ENCODE measurements around the gene MATN4.
A peak's percentile ranks its signal among the peaks of the same experiment; 100 is the strongest.
"Not testable (repeated sequence)": the region's sequence is repeated elsewhere in the genome, so short reads cannot be mapped to it uniquely, and the experiment has no call there.

MATN4 gene

GRCh38 chr20:45308117-45308778, at the start of gene MATN4:
TSS of gene MATN4 (minus strand) at chr20:45308299. CDS start at chr20:45305582, 2,717 bp downstream.
- Histone ChIP-seq H3K4me1 (ENCODE audit: insufficient read depth, low read length) (no peaks in the 10 kb centered on the region), H3K36me3 (ENCODE audit: insufficient read depth, low read length) (no peaks in the 10 kb centered on the region), H3K4me3 (ENCODE audit: low read length) (no peak within 1 kb of the TSS), H3K27me3 (ENCODE audit: insufficient read depth, low read length) (peaks cover 27% of the 10 kb centered on the region), H3K9me3 (ENCODE audit: low read length) (no peaks in the 10 kb centered on the region), H2AFZ (ENCODE audit: low read depth, low read length) (no peak within 1 kb of the TSS)

GRCh38 chr20:45355209-45356084, 47.3 kb upstream of the MATN4 start:
- Histone ChIP-seq H3K36me3 (ENCODE audit: insufficient read depth, low read length) (no peaks in the 10 kb centered on the region), H2AFZ (ENCODE audit: low read depth, low read length) (no peak overlapping the region), H3K27me3 (ENCODE audit: insufficient read depth, low read length) (peaks cover 4% of the 10 kb centered on the region), H3K4me1 (ENCODE audit: insufficient read depth, low read length) (no peaks in the 10 kb centered on the region), H3K4me3 (ENCODE audit: low read length) (no peak overlapping the region), H3K9me3 (ENCODE audit: low read length) (no peaks in the 10 kb centered on the region)

GRCh38 chr20:45354423-45355208, 46.5 kb upstream of the MATN4 start:
- Histone ChIP-seq H3K4me1 (ENCODE audit: insufficient read depth, low read length) (no peaks in the 10 kb centered on the region), H3K27me3 (ENCODE audit: insufficient read depth, low read length) (peaks cover 5% of the 10 kb centered on the region), H3K36me3 (ENCODE audit: insufficient read depth, low read length) (no peaks in the 10 kb centered on the region), H3K9me3 (ENCODE audit: low read length) (no peaks in the 10 kb centered on the region), H2AFZ (ENCODE audit: low read depth, low read length) (no peak overlapping the region), H3K4me3 (ENCODE audit: low read length) (no peak overlapping the region)

- no peak overlapping the region for H2AFZ ChIP-seq (ENCODE audit: low read depth, low read length)
- peaks cover 5% of the 10 kb centered on the region for H3K27me3 ChIP-seq (ENCODE audit: insufficient read depth, low read length)
- no peaks in the 10 kb centered on the region for H3K4me1 ChIP-seq (ENCODE audit: insufficient read depth, low read length)
- H3K36me3 ChIP-seq (ENCODE audit: insufficient read depth, low read length) = no peaks in the 10 kb centered on the region
- H3K9me3 ChIP-seq (ENCODE audit: low read length) = no peaks in the 10 kb centered on the region
- H3K4me3 ChIP-seq (ENCODE audit: low read length) = no peak overlapping the region
Measured at GRCh38 chr20:45353746-45354145, 45.6 kb upstream of the MATN4 start.

- peaks cover 7% of the 10 kb centered on the region for H3K27me3 ChIP-seq (ENCODE audit: insufficient read depth, low read length)
- peaks cover 1% of the 10 kb centered on the region for H3K4me1 ChIP-seq (ENCODE audit: insufficient read depth, low read length)
- H3K4me3 ChIP-seq (ENCODE audit: low read length) = no peak overlapping the region
- H3K36me3 ChIP-seq (ENCODE audit: insufficient read depth, low read length) = no peaks in the 10 kb centered on the region
- no peak overlapping the region for H2AFZ ChIP-seq (ENCODE audit: low read depth, low read length)
- no peaks in the 10 kb centered on the region for H3K9me3 ChIP-seq (ENCODE audit: low read length)
Measured at GRCh38 chr20:45352729-45353128, 44.6 kb upstream of the MATN4 start.

GRCh38 chr20:45350795-45351194, 42.7 kb upstream of the MATN4 start:
- Histone ChIP-seq H3K27me3 (ENCODE audit: insufficient read depth, low read length) (peaks cover 25% of the 10 kb centered on the region), H3K4me1 (ENCODE audit: insufficient read depth, low read length) (peaks cover 11% of the 10 kb centered on the region)
- not testable (repeated sequence) for H3K36me3 ChIP-seq (ENCODE audit: insufficient read depth, low read length); H3K4me3 ChIP-seq (ENCODE audit: low read length); H3K9me3 ChIP-seq (ENCODE audit: low read length); H2AFZ ChIP-seq (ENCODE audit: low read depth, low read length)

- Histone ChIP-seq H3K4me1 (ENCODE audit: insufficient read depth, low read length) (peaks cover 11% of the 10 kb centered on the region), H3K9me3 (ENCODE audit: low read length) (no peaks in the 10 kb centered on the region), H2AFZ (ENCODE audit: low read depth, low read length) (no peak overlapping the region), H3K4me3 (ENCODE audit: low read length) (no peak overlapping the region), H3K27me3 (ENCODE audit: insufficient read depth, low read length) (peaks cover 27% of the 10 kb centered on the region), H3K36me3 (ENCODE audit: insufficient read depth, low read length) (no peaks in the 10 kb centered on the region)
Measured at GRCh38 chr20:45350217-45350616, 42.1 kb upstream of the MATN4 start.

- H3K4me1 ChIP-seq (ENCODE audit: insufficient read depth, low read length) = peaks cover 19% of the 10 kb centered on the region
- H3K4me3 ChIP-seq (ENCODE audit: low read length) = peak within 1 kb of the TSS; percentile 42
- H3K9me3 ChIP-seq (ENCODE audit: low read length) = no peaks in the 10 kb centered on the region
- peaks cover 25% of the 10 kb centered on the region for H3K27me3 ChIP-seq (ENCODE audit: insufficient read depth, low read length)
- peak within 1 kb of the TSS; percentile 32 for H2AFZ ChIP-seq (ENCODE audit: low read depth, low read length)
- no peaks in the 10 kb centered on the region for H3K36me3 ChIP-seq (ENCODE audit: insufficient read depth, low read length)
Measured at GRCh38 chr20:45347936-45348778, 40.1 kb upstream of the MATN4 start, which contains the start of gene SDC4. TSS of gene SDC4 (minus strand) at chr20:45348424. CDS start at chr20:45348384, 40 bp downstream.

- Histone ChIP-seq H3K27me3 (ENCODE audit: insufficient read depth, low read length) (peaks cover 25% of the 10 kb centered on the region), H2AFZ (ENCODE audit: low read depth, low read length) (peak overlapping the region; percentile 32), H3K4me3 (ENCODE audit: low read length) (peak overlapping the region; percentile 42), H3K9me3 (ENCODE audit: low read length) (no peaks in the 10 kb centered on the region), H3K4me1 (ENCODE audit: insufficient read depth, low read length) (peaks cover 25% of the 10 kb centered on the region), H3K36me3 (ENCODE audit: insufficient read depth, low read length) (no peaks in the 10 kb centered on the region)
Measured at GRCh38 chr20:45347297-45347935, 39.3 kb upstream of the MATN4 start.

- no peak overlapping the region for H2AFZ ChIP-seq (ENCODE audit: low read depth, low read length)
- H3K27me3 ChIP-seq (ENCODE audit: insufficient read depth, low read length) = peaks cover 25% of the 10 kb centered on the region
- no peaks in the 10 kb centered on the region for H3K9me3 ChIP-seq (ENCODE audit: low read length)
- peaks cover 31% of the 10 kb centered on the region for H3K4me1 ChIP-seq (ENCODE audit: insufficient read depth, low read length)
- H3K36me3 ChIP-seq (ENCODE audit: insufficient read depth, low read length) = no peaks in the 10 kb centered on the region
- no peak overlapping the region for H3K4me3 ChIP-seq (ENCODE audit: low read length)
Measured at GRCh38 chr20:45346851-45347250, 38.8 kb upstream of the MATN4 start.

GRCh38 chr20:45346291-45346718, 38.2 kb upstream of the MATN4 start:
- Histone ChIP-seq H3K4me1 (ENCODE audit: insufficient read depth, low read length) (peaks cover 36% of the 10 kb centered on the region), H3K27me3 (ENCODE audit: insufficient read depth, low read length) (peaks cover 25% of the 10 kb centered on the region), H3K9me3 (ENCODE audit: low read length) (no peaks in the 10 kb centered on the region), H3K36me3 (ENCODE audit: insufficient read depth, low read length) (no peaks in the 10 kb centered on the region), H3K4me3 (ENCODE audit: low read length) (no peak overlapping the region), H2AFZ (ENCODE audit: low read depth, low read length) (no peak overlapping the region)

Measured in neuron (in vitro differentiated cells).